Upper lobe of right lung (tissue), 1 donor: ENCODE results near the gene CAMK2G. TPM values are rescaled to one million over a fixed set of nuclear protein-coding genes. Genes with fewer than 3 reads are reported as not detected.
"Not testable (repeated sequence)": the region's sequence is repeated elsewhere in the genome, so short reads cannot be mapped to it uniquely, and the experiment has no call there.

Experiments used
- ATAC-seq: fragments of 200-7000 bp; cut with Tn5 transposase; one replicate; pipeline ENCODE4 v1.9.1; 2020; ENCODE audit warnings: mild to moderate bottlenecking, moderate library complexity
- DNase-seq: peaks from one replicate; pipeline ENCODE4 v3.0.0-alpha.2; 2020
- H3K27ac ChIP-seq: fragments of 200-600 bp; one replicate; pipeline ENCODE4 v1.8.0; 2022
- H3K27me3 ChIP-seq: fragments of 200-600 bp; one replicate; pipeline ENCODE4 v1.8.0; 2022; ENCODE audit warnings: mild to moderate bottlenecking
- H3K36me3 ChIP-seq: fragments of 200-600 bp; one replicate; pipeline ENCODE4 v1.8.0; 2022
- H3K4me1 ChIP-seq: fragments of 200-600 bp; one replicate; pipeline ENCODE4 v1.8.0; 2022
- H3K4me3 ChIP-seq: fragments of 200-600 bp; one replicate; pipeline ENCODE4 v1.8.0; 2022; ENCODE audit warnings: mild to moderate bottlenecking
- H3K9me3 ChIP-seq: fragments of 200-600 bp; one replicate; pipeline ENCODE4 v1.8.0; 2022
- intact Hi-C: fragments of 100-400 bp; cut with DNase I; formaldehyde crosslinking; loops from one replicate; pipeline ENCODE4 v1.11.0; 2022
- total RNA-seq: library from RNA; stranded (reverse); fragmentation: NEBNext Ultra II Directional; extraction: Animal tissue kit (Norgen Biotek cat#: 25700); gene quantifications from one replicate; pipeline ENCODE4 v1.2.1, GENCODE V29; 2021
- TF ChIP-seq, protein P1 (sequence below): fragments of 200-600 bp; IDR thresholded peaks from one replicate; pipeline ENCODE4 v1.8.0; 2022; ENCODE audit warnings: antibody characterized with exemption
- donor health status: DM: no; HTN: yes; CAD: no; lungs with severe emphysema.

CAMK2G gene
- total RNA-seq, 1 donor from 2014 or later = 36.2 TPM

DNA sequence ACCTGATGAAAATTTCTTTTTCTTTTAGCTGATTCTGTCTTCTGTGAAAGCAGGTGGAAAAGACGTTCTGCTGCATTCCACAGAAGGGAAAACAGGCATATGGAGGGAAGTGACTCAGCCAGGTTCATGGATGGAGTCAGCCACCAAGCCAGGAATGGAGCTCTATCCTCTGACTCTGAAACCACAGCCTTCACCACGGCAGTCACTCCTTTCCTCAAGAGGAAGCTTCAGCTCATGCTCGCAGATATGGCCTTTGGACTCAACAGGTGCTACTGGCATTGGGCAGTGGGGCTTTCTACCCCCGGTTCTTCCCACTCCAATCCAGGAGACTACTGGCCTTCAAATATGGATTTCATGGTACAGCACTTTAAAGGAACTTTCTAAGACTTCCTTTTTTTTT, 25.1 kb upstream of the CAMK2G start:
- ATAC-seq (peak; percentile 35), DNase-seq (no peak)
- H3K27ac ChIP-seq = no peak overlapping the region
- intact Hi-C loops = no loop called here
- H3K9me3 ChIP-seq = no peaks in the 10 kb centered on the region
- H3K4me3 ChIP-seq = no peak overlapping the region
- H3K27me3 ChIP-seq = no peaks in the 10 kb centered on the region
- no peaks in the 10 kb centered on the region for H3K36me3 ChIP-seq
- TF ChIP-seq, protein P1, sequence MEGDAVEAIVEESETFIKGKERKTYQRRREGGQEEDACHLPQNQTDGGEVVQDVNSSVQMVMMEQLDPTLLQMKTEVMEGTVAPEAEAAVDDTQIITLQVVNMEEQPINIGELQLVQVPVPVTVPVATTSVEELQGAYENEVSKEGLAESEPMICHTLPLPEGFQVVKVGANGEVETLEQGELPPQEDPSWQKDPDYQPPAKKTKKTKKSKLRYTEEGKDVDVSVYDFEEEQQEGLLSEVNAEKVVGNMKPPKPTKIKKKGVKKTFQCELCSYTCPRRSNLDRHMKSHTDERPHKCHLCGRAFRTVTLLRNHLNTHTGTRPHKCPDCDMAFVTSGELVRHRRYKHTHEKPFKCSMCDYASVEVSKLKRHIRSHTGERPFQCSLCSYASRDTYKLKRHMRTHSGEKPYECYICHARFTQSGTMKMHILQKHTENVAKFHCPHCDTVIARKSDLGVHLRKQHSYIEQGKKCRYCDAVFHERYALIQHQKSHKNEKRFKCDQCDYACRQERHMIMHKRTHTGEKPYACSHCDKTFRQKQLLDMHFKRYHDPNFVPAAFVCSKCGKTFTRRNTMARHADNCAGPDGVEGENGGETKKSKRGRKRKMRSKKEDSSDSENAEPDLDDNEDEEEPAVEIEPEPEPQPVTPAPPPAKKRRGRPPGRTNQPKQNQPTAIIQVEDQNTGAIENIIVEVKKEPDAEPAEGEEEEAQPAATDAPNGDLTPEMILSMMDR = no peak
- no peaks in the 10 kb centered on the region for H3K4me1 ChIP-seq

DNA sequence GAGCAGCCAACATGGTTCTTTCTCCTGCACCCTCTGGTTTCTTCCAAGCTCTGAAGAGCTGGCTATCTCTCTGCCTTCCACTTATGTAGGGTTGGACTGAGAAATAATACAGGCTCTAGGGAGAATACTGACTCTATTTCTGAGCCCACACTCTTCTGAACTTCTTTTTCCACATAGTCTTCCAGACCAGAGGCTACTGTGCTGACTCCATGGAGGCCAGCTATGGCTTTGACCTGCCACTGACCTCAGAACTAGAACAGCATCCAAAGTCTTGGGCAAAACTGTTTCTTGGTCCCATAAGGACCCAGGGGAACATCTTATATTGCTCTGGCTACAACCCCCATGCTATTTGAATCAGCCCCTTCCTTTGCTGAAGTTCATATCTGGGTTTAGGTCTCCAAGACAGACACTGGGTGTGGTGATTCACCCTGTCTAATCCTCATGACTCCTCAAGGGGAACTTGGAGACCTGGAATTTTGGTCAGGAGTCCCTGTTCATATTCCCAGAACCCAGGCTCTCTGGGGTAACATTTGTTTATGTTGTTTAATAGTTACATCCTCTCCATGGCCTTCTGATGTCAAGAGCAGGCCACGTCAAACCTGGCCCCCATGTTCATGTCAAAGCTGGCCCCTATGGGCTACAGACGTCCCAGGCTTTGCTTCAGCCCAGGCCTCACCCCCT, 24.5 kb upstream of the CAMK2G start:
- Histone ChIP-seq H3K4me1 (no peaks in the 10 kb centered on the region), H3K9me3 (no peaks in the 10 kb centered on the region), H3K27ac (no peak overlapping the region), H3K4me3 (no peak overlapping the region), H3K27me3 (no peaks in the 10 kb centered on the region), H3K36me3 (no peaks in the 10 kb centered on the region)
- TF ChIP-seq, protein P1 = no peak
- no peak for ATAC-seq
- intact Hi-C loops = no loop called here
- no peak for DNase-seq

DNA sequence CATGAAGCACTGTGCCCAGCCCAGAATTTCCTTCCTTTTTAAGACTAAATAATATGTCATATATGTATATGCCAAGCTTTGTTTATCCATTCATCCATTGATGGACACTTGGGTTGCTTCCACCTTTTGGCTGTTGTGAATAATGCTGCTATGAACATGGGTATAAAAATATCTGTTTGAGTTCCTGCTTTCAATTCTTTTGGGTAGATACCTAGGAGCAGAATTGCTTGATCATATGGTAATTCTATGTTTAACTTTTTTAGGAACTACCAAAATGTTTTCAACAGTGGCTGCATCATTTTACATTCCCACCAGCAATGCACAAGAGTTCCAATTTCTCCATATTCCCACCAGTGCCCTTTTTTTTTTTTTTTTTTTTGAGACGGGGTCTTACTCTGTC, 23.3 kb upstream of the CAMK2G start:
- H3K36me3 ChIP-seq = no peaks in the 10 kb centered on the region
- intact Hi-C loops = no loop called here
- no peak for ATAC-seq
- no peak overlapping the region for H3K27ac ChIP-seq
- no peak overlapping the region for H3K4me3 ChIP-seq
- TF ChIP-seq, protein P1 = no peak
- no peak for DNase-seq
- no peaks in the 10 kb centered on the region for H3K4me1 ChIP-seq
- H3K27me3 ChIP-seq = no peaks in the 10 kb centered on the region
- no peaks in the 10 kb centered on the region for H3K9me3 ChIP-seq

DNA sequence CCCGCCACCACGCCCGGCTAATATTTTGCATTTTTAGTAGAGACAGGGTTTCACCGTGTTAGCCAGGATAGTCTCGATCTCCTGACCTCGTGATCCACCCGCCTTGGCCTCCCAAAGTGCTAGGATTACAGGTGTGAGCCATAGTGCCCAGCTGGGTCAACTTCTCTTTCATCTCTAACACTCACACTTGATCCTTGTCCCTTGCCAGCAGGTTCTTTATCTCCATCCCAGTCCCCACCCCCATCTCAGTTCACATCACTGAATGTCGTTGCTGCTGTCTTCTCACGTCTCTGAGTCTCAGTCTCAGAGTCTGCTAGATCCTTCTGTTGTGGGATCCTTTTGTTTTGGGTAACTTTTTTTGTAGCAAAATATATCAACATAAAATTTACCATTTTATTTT, 21.0 kb upstream of the CAMK2G start:
- DNase-seq, H3K27me3 ChIP-seq, H3K4me3 ChIP-seq, H3K4me1 ChIP-seq, intact Hi-C loops, ATAC-seq, H3K36me3 ChIP-seq, H3K9me3 ChIP-seq, H3K27ac ChIP-seq: not testable (repeated sequence)

DNA sequence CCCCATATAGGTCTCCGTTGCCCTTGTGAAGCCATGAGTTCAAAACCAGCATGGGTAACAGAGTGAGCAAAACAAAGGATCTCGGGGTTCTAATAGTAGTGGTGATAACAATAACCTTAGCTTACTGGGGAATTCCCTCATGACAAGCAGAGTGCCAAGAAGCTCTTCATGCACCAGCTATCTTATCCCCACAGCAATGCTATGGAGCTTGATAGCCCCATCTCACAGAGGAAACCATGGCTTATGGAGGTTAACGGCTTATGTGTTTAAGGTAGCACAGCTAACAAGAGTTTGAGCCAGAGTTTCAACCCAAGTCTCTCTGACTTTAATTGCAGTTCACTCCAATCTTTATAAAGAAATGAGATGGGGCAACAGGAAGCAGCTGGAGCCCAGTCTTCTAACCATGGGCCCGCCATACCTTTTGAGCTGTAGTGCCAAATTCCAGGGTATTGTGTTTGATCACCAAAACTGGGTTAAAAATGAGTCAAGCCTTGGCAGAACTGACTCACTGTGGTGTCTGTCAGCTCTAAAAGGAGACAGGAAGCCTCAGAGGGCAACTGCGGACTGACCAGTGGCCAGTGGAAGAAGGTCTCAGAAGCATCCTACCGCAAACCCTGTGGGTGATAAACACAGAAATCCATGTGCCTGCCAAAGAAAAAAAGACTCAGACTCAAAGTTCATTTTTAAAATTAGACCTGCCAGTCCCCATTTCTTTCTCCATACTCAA, 20.1 kb upstream of the CAMK2G start:
- H3K4me3 ChIP-seq = no peak overlapping the region
- no peaks in the 10 kb centered on the region for H3K9me3 ChIP-seq
- DNase-seq (no peak), ATAC-seq (no peak)
- intact Hi-C loops = no loop called here
- no peak overlapping the region for H3K27ac ChIP-seq
- no peaks in the 10 kb centered on the region for H3K36me3 ChIP-seq
- TF ChIP-seq, protein P1 = no peak
- H3K4me1 ChIP-seq = no peaks in the 10 kb centered on the region
- no peaks in the 10 kb centered on the region for H3K27me3 ChIP-seq

DNA sequence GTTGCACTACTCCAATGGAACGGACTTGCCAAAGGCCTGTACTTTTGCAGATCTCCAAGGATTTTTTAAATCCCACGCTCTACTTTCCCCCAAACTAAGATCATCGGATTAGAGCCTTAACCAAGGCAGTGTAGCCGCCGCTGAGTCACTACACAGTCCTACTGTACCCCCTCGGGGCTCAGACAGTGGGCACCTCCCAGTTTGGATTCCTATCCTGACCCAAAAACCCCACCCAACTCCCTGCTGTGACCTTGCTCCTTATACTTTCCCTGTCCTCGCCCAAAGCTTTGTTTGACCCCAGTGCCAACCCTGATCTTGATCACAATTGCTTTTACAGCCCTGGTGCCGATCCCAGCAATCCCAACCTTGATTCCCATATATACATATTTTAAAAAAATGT, 19.1 kb upstream of the CAMK2G start:
- peaks cover 6% of the 10 kb centered on the region for H3K4me1 ChIP-seq
- intact Hi-C loops = no loop called here
- no peaks in the 10 kb centered on the region for H3K27me3 ChIP-seq
- H3K27ac ChIP-seq = no peak overlapping the region
- no peak for ATAC-seq
- DNase-seq = no peak
- no peak overlapping the region for H3K4me3 ChIP-seq
- TF ChIP-seq, protein P1 = no peak
- H3K36me3 ChIP-seq = no peaks in the 10 kb centered on the region
- H3K9me3 ChIP-seq = no peaks in the 10 kb centered on the region
